ENCODE results near the gene C1orf159.

The C1orf159 gene

GRCh38 chr1:1090424-1091343, 25.2 kb downstream of the C1orf159 start:
- no peak for DNase-seq

DNA sequence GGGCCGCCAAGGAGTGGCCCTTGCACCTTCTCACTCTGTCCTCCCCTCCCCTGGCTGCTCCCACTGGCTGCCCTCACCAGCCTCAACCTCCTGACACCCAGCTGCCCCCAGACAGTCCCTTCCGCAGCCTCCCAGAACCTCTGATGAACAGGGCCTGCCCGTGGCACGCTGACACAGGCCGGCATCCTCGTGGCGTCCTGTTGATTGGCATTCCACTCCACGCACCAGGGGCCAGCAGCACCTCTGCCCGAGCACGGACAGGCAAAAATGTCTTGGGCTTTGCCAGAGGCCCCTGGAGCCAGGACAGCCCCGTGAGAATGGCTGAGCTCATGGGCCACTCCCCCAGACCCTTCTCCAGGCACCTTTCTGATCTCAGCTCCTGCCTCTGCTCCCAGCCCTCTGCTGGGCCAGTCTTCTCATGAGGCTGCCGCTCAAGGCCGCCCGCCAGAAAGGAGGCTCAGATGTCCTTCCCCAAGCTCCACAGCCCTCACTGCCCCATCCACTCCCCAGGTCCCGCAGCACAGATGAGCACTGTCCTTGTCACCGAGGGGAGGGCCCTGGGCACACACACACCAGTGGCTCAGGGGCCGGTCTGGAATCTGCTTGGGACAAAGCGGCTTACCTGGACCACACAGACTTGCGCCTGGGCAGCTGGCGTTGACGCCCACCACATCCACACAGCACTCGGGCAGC, 26.0 kb downstream of the C1orf159 start:
- DNase-seq, result no peak

DNA sequence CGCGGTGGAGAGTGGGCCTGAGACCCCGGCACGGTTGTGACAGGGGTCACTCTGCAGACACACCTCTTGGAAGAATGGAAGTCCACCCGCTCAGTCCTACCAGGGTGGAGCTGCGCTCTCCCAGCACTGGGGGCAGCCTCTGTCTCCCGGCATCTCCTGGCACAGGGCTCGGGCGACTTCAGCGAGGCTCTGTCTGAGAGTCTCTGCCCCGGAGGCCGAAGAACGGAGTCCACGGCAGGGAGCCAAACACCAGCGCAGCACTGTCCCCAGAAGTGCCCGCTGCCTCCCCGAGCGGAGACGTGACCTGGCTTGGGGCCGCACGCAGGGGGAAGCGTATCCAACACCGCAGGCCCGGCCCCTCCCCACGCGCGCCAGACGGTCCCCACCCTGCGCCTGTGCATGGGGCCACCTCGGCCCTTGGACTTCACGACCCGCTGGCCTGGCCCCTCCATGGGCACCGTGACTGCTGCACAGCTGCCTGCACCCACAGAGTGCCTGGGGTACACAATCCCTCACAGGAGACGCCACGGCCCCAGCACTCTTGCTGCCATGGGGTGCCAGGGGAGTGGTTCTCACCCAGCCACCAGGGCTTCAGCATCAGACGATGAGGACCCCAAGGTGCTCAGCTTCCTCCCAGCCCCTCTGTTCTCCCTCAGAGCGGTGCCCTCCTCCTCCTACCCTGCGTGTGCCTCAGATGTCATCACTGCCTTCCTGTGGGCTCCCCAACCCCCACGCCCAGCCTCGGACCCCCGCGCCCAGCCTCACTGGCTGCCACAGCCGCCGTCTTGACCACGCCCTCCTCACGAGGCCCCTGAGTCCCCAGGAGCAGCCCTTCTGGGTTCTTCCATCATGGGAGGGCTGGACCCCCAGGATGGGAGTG, 26.8 kb downstream of the C1orf159 start:
- no peak for DNase-seq

GRCh38 chr1:1088029-1088800, 27.7 kb downstream of the C1orf159 start:
- no peak for DNase-seq

DNA sequence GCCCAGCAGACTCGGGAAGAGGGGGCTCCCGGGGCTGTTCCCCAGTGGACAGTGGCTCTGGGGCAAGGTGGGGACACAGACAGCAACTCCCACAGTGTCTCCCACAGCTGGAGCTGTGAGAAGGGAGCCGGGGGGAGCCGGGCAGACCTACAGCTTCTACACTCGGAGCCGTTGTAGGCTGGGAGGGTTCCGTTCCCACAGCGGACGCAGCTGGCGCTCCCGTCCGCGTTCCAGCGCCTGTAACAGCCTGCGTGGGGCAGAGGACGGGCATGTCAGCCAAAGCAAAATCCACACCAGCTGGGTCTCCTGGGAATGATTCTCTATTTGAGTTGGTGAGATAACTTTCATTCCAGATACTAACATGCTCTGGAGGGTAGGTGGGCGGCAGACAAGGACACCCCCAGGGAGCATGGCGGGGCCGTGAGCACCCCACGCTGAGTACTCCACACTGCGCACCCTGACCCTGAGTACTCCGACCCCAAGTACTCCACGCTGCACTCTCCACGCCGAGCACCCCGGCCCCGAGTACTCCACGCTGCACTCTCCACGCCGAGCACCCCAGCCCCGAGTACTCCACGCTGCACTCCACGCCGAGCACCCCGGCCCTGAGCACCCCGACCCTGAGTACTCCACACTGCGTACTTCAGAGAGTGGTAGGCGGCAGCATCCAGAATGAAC, 28.4 kb downstream of the C1orf159 start:
- DNase-seq, result no peak

- no peak for DNase-seq
Measured at GRCh38 chr1:1086911-1087341, 29.0 kb downstream of the C1orf159 start.

DNA sequence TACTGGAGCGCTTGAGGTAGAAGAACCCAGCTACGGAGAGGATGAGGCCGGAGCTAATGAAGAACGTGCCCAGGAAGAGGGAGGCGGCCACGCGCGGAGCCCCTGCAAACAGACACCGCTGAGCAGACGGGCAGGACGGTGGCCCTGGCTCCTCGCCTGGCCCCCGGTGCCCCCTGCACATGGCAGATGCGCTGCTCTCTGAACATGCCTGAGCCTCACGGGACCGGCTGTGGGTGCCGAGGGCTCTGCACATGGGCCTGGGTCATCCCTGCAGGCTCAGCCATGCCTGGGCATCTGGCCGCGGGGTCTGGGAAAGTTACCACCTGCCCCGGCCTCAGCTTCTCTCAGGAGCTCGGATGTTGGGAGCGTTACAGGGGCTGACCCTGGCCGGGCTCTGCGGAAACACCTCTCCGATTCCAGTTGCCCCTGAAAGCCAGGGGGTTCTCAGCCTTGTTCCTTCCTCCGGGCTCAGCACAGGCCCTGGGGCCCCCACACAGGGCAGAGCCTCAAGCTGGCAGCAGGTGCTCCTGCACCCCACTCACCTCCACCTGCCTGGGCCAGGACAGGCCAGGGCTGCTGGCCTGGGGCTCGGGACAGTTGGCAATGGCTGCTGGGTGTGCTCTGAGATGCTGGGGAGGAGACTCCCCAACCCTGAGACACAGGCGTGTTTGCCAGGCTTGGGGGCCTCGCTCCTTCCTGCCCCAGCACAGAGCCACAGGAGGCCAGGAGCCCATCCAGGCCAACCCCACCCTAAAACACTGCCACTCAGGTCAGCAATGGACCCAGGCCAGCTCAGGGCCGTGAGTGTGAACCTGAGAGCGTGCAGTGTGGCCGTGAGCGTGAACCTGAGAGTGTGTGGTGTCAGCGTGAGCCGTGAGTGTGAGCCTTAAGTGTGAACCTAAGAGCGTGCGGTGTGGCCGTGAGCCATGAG, 29.7 kb downstream of the C1orf159 start:
- DNase-seq, result no peak

GRCh38 chr1:1085171-1085841, 30.6 kb downstream of the C1orf159 start:
- no peak for DNase-seq

DNA sequence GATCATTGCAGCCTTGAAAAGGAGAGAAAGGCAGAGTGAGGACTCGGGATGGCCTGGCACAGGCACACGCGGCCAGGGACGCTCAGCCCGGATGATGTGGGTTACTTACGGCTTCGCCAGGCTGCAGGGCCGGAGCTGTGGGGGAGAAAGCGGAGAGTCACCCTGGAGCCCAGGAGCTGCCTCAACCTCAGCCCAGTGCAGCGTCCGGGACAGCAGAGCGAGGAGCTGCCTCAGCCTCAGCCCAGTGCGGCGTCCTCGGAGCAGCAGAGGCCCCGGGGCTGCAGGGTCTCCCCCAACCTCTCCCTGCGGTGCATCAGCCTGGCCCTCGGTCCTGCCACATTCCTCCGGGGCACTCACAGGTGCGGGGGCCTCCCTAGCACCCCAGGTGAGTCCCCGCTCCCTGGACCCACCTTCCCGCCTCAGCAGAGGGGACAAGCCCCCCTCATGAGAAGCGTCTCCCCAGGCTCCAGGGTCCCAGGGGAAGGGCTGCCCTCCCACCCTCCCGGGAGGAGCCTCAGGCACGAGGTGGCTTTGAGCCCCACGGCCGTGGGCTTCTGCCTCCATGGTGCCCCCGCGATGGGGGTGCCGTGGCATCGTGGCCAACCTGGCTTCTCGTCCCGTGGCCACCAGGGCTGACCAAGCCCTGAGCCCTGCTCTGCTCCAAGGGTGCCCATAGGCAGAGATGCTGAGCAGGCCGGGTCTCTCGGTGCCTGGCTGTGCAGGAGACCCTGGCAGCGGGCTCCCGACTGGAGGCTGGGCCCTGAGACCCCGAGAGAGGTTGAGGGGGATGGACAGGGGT, 31.3 kb downstream of the C1orf159 start:
- DNase-seq, result no peak

DNA sequence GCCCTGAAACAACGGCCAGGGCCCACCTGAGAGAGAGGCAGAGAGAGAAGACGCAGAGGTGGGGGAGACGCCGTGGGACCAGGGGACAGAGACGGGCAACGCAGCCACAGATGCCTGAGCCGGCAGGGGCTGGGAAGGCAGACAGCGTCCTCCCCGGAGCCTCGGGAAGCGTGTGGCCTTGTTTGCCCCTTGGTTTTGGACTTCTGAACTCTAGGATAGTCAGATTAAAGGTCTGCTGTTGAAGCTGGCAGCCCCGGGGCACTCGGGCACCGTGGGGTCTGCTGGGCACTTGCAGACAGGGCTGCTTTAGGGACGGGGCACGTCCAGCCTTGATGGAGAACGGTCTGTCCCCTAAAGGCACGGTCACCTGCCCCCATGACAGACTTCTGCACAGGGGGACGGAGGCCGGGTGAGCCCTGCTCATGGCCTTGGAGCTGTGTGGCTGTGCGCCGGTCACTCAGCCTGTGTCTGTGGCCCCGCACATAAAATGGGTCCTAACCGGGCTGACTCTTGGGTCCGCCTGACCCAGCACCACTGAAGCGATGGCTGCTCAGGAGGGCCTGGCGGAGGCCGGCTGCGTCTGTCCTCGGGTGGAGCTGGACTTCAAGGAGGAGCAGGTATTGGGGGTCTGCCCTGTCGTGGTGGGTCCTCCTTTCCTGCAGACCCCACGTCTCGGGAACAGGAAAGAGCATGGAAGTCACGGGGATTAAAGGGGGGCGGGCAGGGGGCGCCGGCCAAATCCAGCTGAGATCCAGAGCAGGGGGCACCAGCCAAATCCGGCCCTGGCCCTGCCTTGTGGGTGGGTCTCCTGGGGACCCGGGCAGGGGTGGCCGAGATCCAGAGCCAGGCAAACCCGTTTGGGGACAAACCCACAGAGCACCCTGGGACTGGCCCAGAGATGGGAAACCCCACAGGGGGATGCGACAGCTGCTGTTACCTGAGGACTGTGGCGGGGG, 32.2 kb downstream of the C1orf159 start:
- no peak for DNase-seq

DNA sequence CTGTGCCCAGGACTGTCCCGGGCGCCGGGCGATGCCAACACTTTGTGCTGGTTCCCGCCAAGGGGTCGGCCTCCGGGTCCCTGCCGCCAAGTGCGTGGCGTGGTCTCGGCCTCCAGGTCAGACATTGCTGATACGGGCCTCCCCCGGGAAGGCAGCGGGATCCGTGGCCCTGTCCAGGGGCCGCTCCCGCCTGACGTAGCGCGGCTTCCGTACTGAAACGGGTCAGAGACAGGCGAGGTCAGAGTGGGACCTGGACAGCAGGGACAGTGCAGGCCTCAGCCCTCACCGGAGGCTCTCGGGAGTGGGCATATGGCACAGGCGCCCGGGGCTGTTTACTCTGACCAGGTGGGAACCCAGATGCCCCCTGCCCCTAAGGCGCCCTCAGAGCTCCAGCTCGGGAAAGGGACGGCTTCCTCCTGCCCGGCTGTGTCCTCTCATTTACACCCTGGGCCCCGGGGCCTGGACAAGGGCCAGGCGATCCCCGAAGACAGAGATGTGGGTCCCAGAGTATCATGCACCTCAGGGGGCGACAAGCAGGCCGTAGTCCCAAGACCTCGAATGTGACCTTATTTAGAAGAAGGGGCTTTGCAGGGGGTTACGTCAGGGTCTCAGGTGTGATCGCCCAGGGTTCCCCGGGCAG, 33.0 kb downstream of the C1orf159 start:
- no peak for DNase-seq

- DNase-seq, result no peak
Measured at GRCh38 chr1:1082239-1082775, 33.6 kb downstream of the C1orf159 start.

DNA sequence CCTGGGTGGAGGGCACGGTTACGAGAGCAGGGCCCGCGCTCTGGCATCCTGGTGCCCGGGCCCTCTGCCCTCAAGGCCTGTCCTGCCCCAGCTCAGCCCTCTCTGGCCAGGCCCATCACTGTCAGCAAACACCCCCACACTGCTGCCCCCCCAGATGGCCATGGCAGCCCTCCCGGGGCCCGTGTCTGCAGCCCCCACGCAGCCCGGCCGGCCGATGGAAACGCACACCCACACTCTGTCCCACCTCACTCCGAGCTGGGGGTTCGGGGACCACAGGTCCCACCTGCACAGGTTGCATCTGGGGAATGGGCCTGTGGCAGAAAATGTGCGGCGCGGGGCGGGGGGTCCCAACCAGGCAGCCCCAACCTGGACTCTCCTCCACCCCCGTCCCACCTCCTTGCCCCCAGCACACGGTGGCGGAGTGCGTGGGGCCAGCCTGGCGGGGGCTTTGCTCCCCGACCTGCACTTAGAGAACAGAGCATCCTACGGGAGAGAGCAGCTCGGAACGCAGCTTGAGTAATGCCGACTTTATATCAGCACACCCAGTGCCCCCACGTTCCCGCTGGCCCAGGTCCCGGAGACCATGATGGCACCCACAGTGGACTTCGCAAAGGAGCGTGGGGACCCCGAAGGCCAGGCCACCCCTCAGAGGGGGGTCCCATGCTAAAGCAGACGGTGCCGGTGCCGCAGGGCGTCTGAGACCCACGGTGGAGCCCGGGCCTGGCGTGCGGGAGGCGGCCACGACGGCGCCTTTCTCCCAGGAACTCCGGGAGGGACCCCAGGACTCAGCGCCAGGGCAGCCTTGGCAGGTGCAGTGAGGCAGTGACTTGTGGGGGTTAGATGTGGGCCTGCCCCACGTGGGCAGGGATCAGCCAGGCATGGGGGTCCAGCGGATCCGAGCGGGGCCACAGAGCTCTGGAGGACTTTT, 34.3 kb downstream of the C1orf159 start:
- no peak for DNase-seq

DNA sequence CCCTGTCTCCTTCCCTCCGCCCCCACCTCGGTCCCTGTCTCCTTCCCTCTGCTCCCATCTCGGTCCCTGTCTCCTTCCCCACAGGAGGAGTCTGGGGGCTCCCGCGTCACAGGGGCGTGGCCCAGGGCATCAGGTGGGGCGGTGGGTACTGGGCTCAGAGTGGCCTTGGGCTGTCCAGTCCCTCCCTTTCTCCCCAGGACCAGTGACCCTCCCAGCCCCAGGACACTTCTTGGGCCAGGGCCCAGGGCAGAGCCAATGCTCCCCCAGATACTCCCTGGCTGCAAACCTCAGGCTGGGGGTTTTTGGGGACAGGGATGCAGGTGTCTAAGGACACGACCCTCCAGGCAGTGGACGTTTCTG, 35.0 kb downstream of the C1orf159 start:
- no peak for DNase-seq

GRCh38 chr1:1080122-1080757, 35.6 kb downstream of the C1orf159 start:
- no peak for DNase-seq

All from effector CD8-positive, alpha-beta T cell (primary cell).